ENCODE results near the gene ADAM22. TPM values are rescaled to one million over a fixed set of nuclear protein-coding genes. Genes with fewer than 3 reads are reported as not detected.
"Not testable (repeated sequence)": the region's sequence is repeated elsewhere in the genome, so short reads cannot be mapped to it uniquely, and the experiment has no call there.

ADAM22 gene
- total RNA-seq, 4 donors from 2014 or later, result 6.8 to 87.5 (median 13.3) TPM

GRCh38 chr7:87941138-87941537 is 7.1 kb downstream of the ADAM22 start:
- H3K4me3 ChIP-seq, result no peak overlapping the region
- no peaks in the 10 kb centered on the region for H3K4me1 ChIP-seq
- no peak overlapping the region for H3K27ac ChIP-seq
- intact Hi-C loops (cut with DNase I; ENCODE audit: low total_unique reads), result no loop called here
- H3K27me3 ChIP-seq, result no peaks in the 10 kb centered on the region
- no peak for DNase-seq
- H3K36me3 ChIP-seq, result no peaks in the 10 kb centered on the region
- no peaks in the 10 kb centered on the region for H3K9me3 ChIP-seq
- TF ChIP-seq CTCF (IDR thresholded peaks at IDR 0.05), result no peak

- no peak overlapping the region for H3K27ac ChIP-seq
- TF ChIP-seq POLR2A (IDR thresholded peaks at IDR 0.05) (no peak), CTCF (IDR thresholded peaks at IDR 0.05) (no peak)
- no peak overlapping the region for H3K4me3 ChIP-seq
- H3K27me3 ChIP-seq, result no peaks in the 10 kb centered on the region
- no peaks in the 10 kb centered on the region for H3K4me1 ChIP-seq
- DNase-seq, result no peak
- H3K9me3 ChIP-seq, result no peaks in the 10 kb centered on the region
- no peaks in the 10 kb centered on the region for H3K36me3 ChIP-seq
- intact Hi-C loops (cut with DNase I; ENCODE audit: low total_unique reads), result no loop called here
These were observed 10.5 kb downstream of the ADAM22 start for GRCh38 chr7:87944547-87944946.

GRCh38 chr7:87945926-87946325 is 11.9 kb downstream of the ADAM22 start:
- H3K27ac ChIP-seq; DNase-seq; H3K27me3 ChIP-seq; H3K9me3 ChIP-seq; H3K36me3 ChIP-seq; H3K4me3 ChIP-seq; intact Hi-C loops (cut with DNase I; ENCODE audit: low total_unique reads); H3K4me1 ChIP-seq: not testable (repeated sequence)

- no peaks in the 10 kb centered on the region for H3K36me3 ChIP-seq
- no peak overlapping the region for H3K27ac ChIP-seq
- H3K4me3 ChIP-seq, result no peak overlapping the region
- no peaks in the 10 kb centered on the region for H3K9me3 ChIP-seq
- DNase-seq, result no peak
- H3K27me3 ChIP-seq, result no peaks in the 10 kb centered on the region
- no peaks in the 10 kb centered on the region for H3K4me1 ChIP-seq
- intact Hi-C loops (cut with DNase I; ENCODE audit: low total_unique reads), result no loop called here
- TF ChIP-seq CTCF (IDR thresholded peaks at IDR 0.05) (no peak), POLR2A (IDR thresholded peaks at IDR 0.05) (no peak)
These were observed 14.3 kb downstream of the ADAM22 start for GRCh38 chr7:87948371-87948770.

- no peaks in the 10 kb centered on the region for H3K36me3 ChIP-seq
- no peak overlapping the region for H3K4me3 ChIP-seq
- TF ChIP-seq CTCF (IDR thresholded peaks at IDR 0.05) (no peak), POLR2A (IDR thresholded peaks at IDR 0.05) (no peak)
- intact Hi-C loops (cut with DNase I; ENCODE audit: low total_unique reads), result no loop called here
- no peaks in the 10 kb centered on the region for H3K27me3 ChIP-seq
- no peaks in the 10 kb centered on the region for H3K4me1 ChIP-seq
- no peaks in the 10 kb centered on the region for H3K9me3 ChIP-seq
- H3K27ac ChIP-seq, result no peak overlapping the region
- DNase-seq, result no peak
These were observed 25.3 kb downstream of the ADAM22 start for GRCh38 chr7:87959336-87959735.

- Histone ChIP-seq H3K4me1 (no peaks in the 10 kb centered on the region), H3K36me3 (no peaks in the 10 kb centered on the region), H3K27me3 (no peaks in the 10 kb centered on the region), H3K9me3 (no peaks in the 10 kb centered on the region), H3K27ac (no peak overlapping the region), H3K4me3 (no peak overlapping the region)
- intact Hi-C loops (cut with DNase I; ENCODE audit: low total_unique reads), result no loop called here
- no peak for TF ChIP-seq POLR2A (IDR thresholded peaks at IDR 0.05)
- TF ChIP-seq CTCF (IDR thresholded peaks at IDR 0.05), result no peak
- DNase-seq, result no peak
These were observed 26.2 kb downstream of the ADAM22 start for GRCh38 chr7:87960239-87960638.
